ENCODE measurements around the gene TIGIT.
"Not testable (repeated sequence)": the region's sequence is repeated elsewhere in the genome, so short reads cannot be mapped to it uniquely, and the experiment has no call there.

TIGIT gene

DNA sequence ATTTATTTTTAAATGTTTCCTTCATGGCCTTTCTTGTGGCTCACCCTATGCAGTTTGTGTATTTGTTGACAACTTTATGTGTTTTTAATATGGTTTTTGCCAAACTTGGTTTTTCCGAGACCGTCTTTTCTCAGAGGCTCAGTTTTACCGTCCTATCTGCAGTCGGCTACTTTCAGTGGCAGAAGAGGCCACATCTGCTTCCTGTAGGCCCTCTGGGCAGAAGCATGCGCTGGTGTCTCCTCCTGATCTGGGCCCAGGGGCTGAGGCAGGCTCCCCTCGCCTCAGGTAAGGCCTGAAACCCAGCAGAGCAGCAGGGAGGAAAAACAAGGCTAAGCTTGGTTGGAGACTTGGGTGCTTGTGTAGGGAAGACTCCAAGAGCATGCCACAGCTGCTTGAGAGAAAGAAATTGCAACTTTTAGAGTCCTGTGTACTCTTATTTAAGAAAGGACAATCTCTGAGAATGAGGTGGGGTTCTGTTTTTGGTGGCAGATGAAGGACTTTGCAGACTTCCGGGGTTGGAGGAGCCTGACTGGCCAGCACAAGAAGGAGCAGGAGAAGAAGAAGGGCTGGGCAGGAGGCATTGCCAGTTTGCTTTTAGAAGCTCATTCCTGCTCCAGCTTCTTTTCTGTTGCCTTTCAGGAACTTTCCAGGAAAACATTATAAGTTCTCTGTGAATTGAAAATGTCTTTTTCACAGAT is at the start of gene TIGIT:
TIGIT (plus strand) TSS at position 191 of the 698 bp plus-strand sequence; CDS start at position 225, 34 bp downstream.
- Histone ChIP-seq H3K4me3 (ENCODE audit: low read depth, low read length) (no peak within 1 kb of the TSS), H3K36me3 (ENCODE audit: control insufficient read depth, insufficient read depth, low read length) (no peaks in the 10 kb centered on the region), H3K9ac (ENCODE audit: low read depth, low read length) (no peak within 1 kb of the TSS), H3K27me3 (ENCODE audit: control insufficient read depth, insufficient read depth, low read length) (no peaks in the 10 kb centered on the region), H3K27ac (ENCODE audit: low read depth, low read length) (no peak within 1 kb of the TSS), H3K9me3 (ENCODE audit: control insufficient read depth, insufficient read depth, low read length) (no peaks in the 10 kb centered on the region), H3K4me1 (ENCODE audit: control insufficient read depth, insufficient read depth, low read length) (peaks cover 8% of the 10 kb centered on the region)

DNA sequence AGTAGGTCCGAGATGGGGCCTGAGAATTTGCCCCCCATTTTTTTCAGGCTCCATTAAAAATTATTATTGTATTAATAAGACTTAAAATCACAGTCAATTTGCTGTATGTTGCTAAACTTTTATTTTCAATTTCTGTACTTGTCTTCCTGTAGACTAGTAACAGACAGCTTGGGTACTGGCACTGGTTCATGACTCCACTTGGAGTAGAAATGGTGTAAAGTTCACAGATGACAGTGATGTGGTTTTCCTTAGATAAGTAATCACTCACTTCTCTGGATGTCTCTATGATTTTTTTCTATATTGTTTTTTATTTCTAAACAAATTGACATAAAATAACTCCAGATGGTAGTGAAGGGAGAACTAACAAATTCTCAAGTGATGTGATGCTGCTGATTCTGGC is 40.9 kb upstream of the TIGIT start:
- Histone ChIP-seq H3K4me3 (ENCODE audit: low read depth, low read length) (no peak overlapping the region), H3K9me3 (ENCODE audit: control insufficient read depth, insufficient read depth, low read length) (no peaks in the 10 kb centered on the region), H3K9ac (ENCODE audit: low read depth, low read length) (no peak overlapping the region), H3K36me3 (ENCODE audit: control insufficient read depth, insufficient read depth, low read length) (no peaks in the 10 kb centered on the region), H3K27ac (ENCODE audit: low read depth, low read length) (no peak overlapping the region), H3K4me1 (ENCODE audit: control insufficient read depth, insufficient read depth, low read length) (no peaks in the 10 kb centered on the region), H3K27me3 (ENCODE audit: control insufficient read depth, insufficient read depth, low read length) (no peaks in the 10 kb centered on the region)

- no peak overlapping the region for H3K9ac ChIP-seq (ENCODE audit: low read depth, low read length)
- H3K27ac ChIP-seq (ENCODE audit: low read depth, low read length) = no peak overlapping the region
- no peaks in the 10 kb centered on the region for H3K4me1 ChIP-seq (ENCODE audit: control insufficient read depth, insufficient read depth, low read length)
- H3K36me3 ChIP-seq (ENCODE audit: control insufficient read depth, insufficient read depth, low read length) = no peaks in the 10 kb centered on the region
- no peaks in the 10 kb centered on the region for H3K27me3 ChIP-seq (ENCODE audit: control insufficient read depth, insufficient read depth, low read length)
- no peak overlapping the region for H3K4me3 ChIP-seq (ENCODE audit: low read depth, low read length)
- H3K9me3 ChIP-seq (ENCODE audit: control insufficient read depth, insufficient read depth, low read length) = no peaks in the 10 kb centered on the region
Observed at GRCh38 chr3:114253505-114253904, 40.3 kb upstream of the TIGIT start.

- no peak overlapping the region for H3K27ac ChIP-seq (ENCODE audit: low read depth, low read length)
- H3K4me1 ChIP-seq (ENCODE audit: control insufficient read depth, insufficient read depth, low read length) = no peaks in the 10 kb centered on the region
- no peaks in the 10 kb centered on the region for H3K27me3 ChIP-seq (ENCODE audit: control insufficient read depth, insufficient read depth, low read length)
- H3K9me3 ChIP-seq (ENCODE audit: control insufficient read depth, insufficient read depth, low read length) = peaks cover 16% of the 10 kb centered on the region
- H3K9ac ChIP-seq (ENCODE audit: low read depth, low read length) = no peak overlapping the region
- H3K36me3 ChIP-seq (ENCODE audit: control insufficient read depth, insufficient read depth, low read length) = no peaks in the 10 kb centered on the region
- no peak overlapping the region for H3K4me3 ChIP-seq (ENCODE audit: low read depth, low read length)
Observed at GRCh38 chr3:114259566-114259965, 34.3 kb upstream of the TIGIT start.

GRCh38 chr3:114260152-114260551 is 33.7 kb upstream of the TIGIT start:
- no peaks in the 10 kb centered on the region for H3K36me3 ChIP-seq (ENCODE audit: control insufficient read depth, insufficient read depth, low read length)
- no peaks in the 10 kb centered on the region for H3K27me3 ChIP-seq (ENCODE audit: control insufficient read depth, insufficient read depth, low read length)
- peaks cover 16% of the 10 kb centered on the region for H3K9me3 ChIP-seq (ENCODE audit: control insufficient read depth, insufficient read depth, low read length)
- H3K4me3 ChIP-seq (ENCODE audit: low read depth, low read length) = no peak overlapping the region
- H3K4me1 ChIP-seq (ENCODE audit: control insufficient read depth, insufficient read depth, low read length) = no peaks in the 10 kb centered on the region
- H3K9ac ChIP-seq (ENCODE audit: low read depth, low read length) = no peak overlapping the region
- H3K27ac ChIP-seq (ENCODE audit: low read depth, low read length) = no peak overlapping the region

GRCh38 chr3:114270019-114270418 is 23.8 kb upstream of the TIGIT start:
- Histone ChIP-seq H3K4me1 (ENCODE audit: control insufficient read depth, insufficient read depth, low read length) (no peaks in the 10 kb centered on the region), H3K4me3 (ENCODE audit: low read depth, low read length) (no peak overlapping the region), H3K27me3 (ENCODE audit: control insufficient read depth, insufficient read depth, low read length) (no peaks in the 10 kb centered on the region), H3K9ac (ENCODE audit: low read depth, low read length) (no peak overlapping the region), H3K27ac (ENCODE audit: low read depth, low read length) (no peak overlapping the region), H3K36me3 (ENCODE audit: control insufficient read depth, insufficient read depth, low read length) (no peaks in the 10 kb centered on the region), H3K9me3 (ENCODE audit: control insufficient read depth, insufficient read depth, low read length) (peaks cover 3% of the 10 kb centered on the region; the same call in 1 of the 2 replicates)

- Histone ChIP-seq H3K9me3 (ENCODE audit: control insufficient read depth, insufficient read depth, low read length) (peaks cover 12% of the 10 kb centered on the region), H3K9ac (ENCODE audit: low read depth, low read length) (no peak overlapping the region), H3K27ac (ENCODE audit: low read depth, low read length) (no peak overlapping the region), H3K27me3 (ENCODE audit: control insufficient read depth, insufficient read depth, low read length) (no peaks in the 10 kb centered on the region), H3K4me1 (ENCODE audit: control insufficient read depth, insufficient read depth, low read length) (no peaks in the 10 kb centered on the region), H3K36me3 (ENCODE audit: control insufficient read depth, insufficient read depth, low read length) (no peaks in the 10 kb centered on the region), H3K4me3 (ENCODE audit: low read depth, low read length) (no peak overlapping the region)
Observed at GRCh38 chr3:114272271-114272670, 21.6 kb upstream of the TIGIT start.

GRCh38 chr3:114274929-114275328 is 18.9 kb upstream of the TIGIT start:
- Histone ChIP-seq H3K4me3 (ENCODE audit: low read depth, low read length) (no peak overlapping the region), H3K36me3 (ENCODE audit: control insufficient read depth, insufficient read depth, low read length) (no peaks in the 10 kb centered on the region), H3K4me1 (ENCODE audit: control insufficient read depth, insufficient read depth, low read length) (no peaks in the 10 kb centered on the region), H3K9me3 (ENCODE audit: control insufficient read depth, insufficient read depth, low read length) (peaks cover 12% of the 10 kb centered on the region), H3K27me3 (ENCODE audit: control insufficient read depth, insufficient read depth, low read length) (no peaks in the 10 kb centered on the region), H3K27ac (ENCODE audit: low read depth, low read length) (no peak overlapping the region), H3K9ac (ENCODE audit: low read depth, low read length) (no peak overlapping the region)

GRCh38 chr3:114276856-114277255 is 17.0 kb upstream of the TIGIT start:
- H3K9me3 ChIP-seq (ENCODE audit: control insufficient read depth, insufficient read depth, low read length); H3K4me3 ChIP-seq (ENCODE audit: low read depth, low read length); H3K27ac ChIP-seq (ENCODE audit: low read depth, low read length); H3K27me3 ChIP-seq (ENCODE audit: control insufficient read depth, insufficient read depth, low read length); H3K4me1 ChIP-seq (ENCODE audit: control insufficient read depth, insufficient read depth, low read length); H3K36me3 ChIP-seq (ENCODE audit: control insufficient read depth, insufficient read depth, low read length); H3K9ac ChIP-seq (ENCODE audit: low read depth, low read length): not testable (repeated sequence)

DNA sequence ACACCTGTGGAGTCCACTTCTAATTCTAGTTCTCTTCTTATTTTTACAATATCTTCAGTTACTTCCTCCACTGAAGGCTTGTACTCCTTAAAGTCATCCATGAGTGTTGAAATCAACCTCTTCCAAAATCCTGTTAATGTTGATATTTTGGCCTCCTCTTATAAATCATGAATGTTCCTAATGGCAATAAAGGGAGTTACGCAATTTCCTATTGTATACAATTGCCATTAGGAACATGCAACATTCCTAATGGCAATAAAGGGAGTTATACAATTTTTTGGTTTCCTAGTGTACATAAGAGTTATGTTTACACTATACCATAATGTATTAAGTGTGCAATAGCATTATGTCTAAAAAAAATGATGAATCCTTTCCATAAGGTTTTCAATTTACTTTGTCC is 9.2 kb upstream of the TIGIT start:
- no peak overlapping the region for H3K9ac ChIP-seq (ENCODE audit: low read depth, low read length)
- H3K36me3 ChIP-seq (ENCODE audit: control insufficient read depth, insufficient read depth, low read length) = no peaks in the 10 kb centered on the region
- H3K9me3 ChIP-seq (ENCODE audit: control insufficient read depth, insufficient read depth, low read length) = no peaks in the 10 kb centered on the region
- H3K27me3 ChIP-seq (ENCODE audit: control insufficient read depth, insufficient read depth, low read length) = no peaks in the 10 kb centered on the region
- H3K4me1 ChIP-seq (ENCODE audit: control insufficient read depth, insufficient read depth, low read length) = no peaks in the 10 kb centered on the region
- H3K4me3 ChIP-seq (ENCODE audit: low read depth, low read length) = no peak overlapping the region
- H3K27ac ChIP-seq (ENCODE audit: low read depth, low read length) = no peak overlapping the region

GRCh38 chr3:114285648-114286230 is 8.1 kb upstream of the TIGIT start:
- Histone ChIP-seq H3K4me3 (ENCODE audit: low read depth, low read length) (no peak overlapping the region), H3K27me3 (ENCODE audit: control insufficient read depth, insufficient read depth, low read length) (no peaks in the 10 kb centered on the region), H3K4me1 (ENCODE audit: control insufficient read depth, insufficient read depth, low read length) (0 out of 2 replicates have a peak, but pooled peaks cover 3% of the 10 kb centered on the region), H3K27ac (ENCODE audit: low read depth, low read length) (no peak overlapping the region), H3K36me3 (ENCODE audit: control insufficient read depth, insufficient read depth, low read length) (no peaks in the 10 kb centered on the region), H3K9me3 (ENCODE audit: control insufficient read depth, insufficient read depth, low read length) (no peaks in the 10 kb centered on the region), H3K9ac (ENCODE audit: low read depth, low read length) (no peak overlapping the region)
